Forelimb muscle (tissue), 1 donor: ENCODE data around the gene AOAH. TPM values are rescaled to one million over a fixed set of nuclear protein-coding genes. Genes with fewer than 3 reads are reported as not detected.

Experiments used
- DNase-seq: peaks from one replicate; pipeline ENCODE4 v3.0.0-alpha.2; 2013; ENCODE audit warnings: low read depth
- polyA plus RNA-seq: library from polyadenylated mRNA; unstranded; fragments of 120-200 nt; gene quantifications from one replicate; pipeline ENCODE4 v1.2.1, GENCODE V29; 2013; ENCODE audit not compliant: insufficient read length

Gene AOAH
- polyA plus RNA-seq, 1 donor, result 2.5 TPM

DNA sequence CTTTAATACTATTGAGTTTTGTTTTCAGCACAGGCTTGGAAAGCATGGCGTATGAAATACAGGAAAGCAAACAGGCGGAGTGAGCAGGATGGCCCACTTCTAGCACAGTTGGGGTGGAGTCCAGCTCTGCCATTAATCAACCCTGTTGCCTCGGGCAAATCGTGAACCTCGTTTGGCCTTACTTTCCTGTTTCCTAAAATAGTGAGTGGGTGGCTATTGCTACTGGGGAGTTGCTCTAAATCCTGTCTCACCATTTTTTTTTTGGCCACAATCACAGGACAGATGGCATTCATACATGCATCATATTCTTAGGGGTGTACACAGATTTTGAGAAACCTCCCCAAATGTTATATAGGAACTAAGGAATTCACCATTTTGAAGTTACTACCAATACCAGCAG lies 176.9 kb downstream of the AOAH start:
- no peak for DNase-seq

DNA sequence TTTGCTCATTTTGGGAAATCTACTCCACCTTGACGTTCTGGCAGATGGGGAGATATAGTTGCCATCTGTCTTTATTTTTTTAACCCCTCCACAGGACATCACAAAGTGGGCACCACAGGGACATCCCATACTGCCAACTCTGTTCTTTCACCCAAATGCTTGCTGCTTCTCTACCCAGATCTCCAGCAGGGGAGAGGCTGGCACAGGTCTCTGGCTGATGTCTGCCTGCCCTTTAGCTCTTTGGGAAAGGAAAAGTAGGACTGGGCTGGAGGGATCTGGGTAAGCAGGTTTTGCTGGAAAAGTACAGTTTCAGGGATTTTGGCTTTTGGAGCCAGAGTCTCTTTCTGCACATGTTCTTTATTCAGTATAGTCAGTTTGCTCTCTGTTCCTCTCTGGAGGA lies 178.0 kb downstream of the AOAH start:
- no peak for DNase-seq

GRCh38 chr7:36545291-36545690 lies 179.0 kb downstream of the AOAH start:
- no peak for DNase-seq

GRCh38 chr7:36538126-36538525 lies 186.2 kb downstream of the AOAH start:
- DNase-seq, result no peak

GRCh38 chr7:36535866-36536664 lies 188.2 kb downstream of the AOAH start:
- no peak for DNase-seq

GRCh38 chr7:36533717-36534116 lies 190.6 kb downstream of the AOAH start:
- DNase-seq, result no peak

GRCh38 chr7:36532981-36533499 lies 191.3 kb downstream of the AOAH start:
- no peak for DNase-seq

- no peak for DNase-seq
Observed at GRCh38 chr7:36531951-36532350, 192.3 kb downstream of the AOAH start.

DNA sequence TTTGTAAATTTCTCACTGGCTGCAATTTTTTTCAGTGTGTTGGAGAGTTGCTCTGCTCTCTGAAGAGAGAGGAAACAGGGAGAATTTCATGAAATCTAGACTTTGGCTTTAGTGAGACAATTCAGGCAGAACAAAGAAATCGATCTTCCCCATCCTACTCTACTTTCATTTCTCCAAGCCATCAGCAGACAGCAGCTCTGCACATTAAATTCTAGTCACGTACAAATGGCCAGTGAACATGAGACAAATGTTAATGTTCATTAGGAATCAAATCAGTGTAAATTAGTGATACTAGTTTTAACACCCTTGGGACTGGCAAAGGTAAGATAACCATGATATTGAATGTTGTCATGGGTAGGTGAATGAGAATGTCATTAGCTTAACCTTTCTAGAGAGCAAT lies 193.8 kb downstream of the AOAH start:
- no peak for DNase-seq

DNA sequence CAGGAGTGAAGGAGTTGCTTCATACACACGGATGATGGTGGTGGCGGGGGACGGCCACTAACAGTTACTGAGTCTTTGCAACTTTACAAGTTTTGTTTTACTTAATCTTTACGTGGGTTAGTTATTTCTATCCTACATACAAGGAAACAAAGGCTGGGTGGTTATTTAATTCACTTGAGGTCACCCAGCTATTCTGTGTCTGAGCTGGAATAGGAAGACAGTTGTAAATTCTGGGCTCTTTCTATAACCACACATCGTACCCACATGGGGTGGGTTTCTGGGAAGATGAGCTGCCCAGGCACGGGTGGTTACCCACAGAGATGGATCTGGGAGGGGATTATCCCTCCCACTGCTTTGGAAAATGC lies 196.8 kb downstream of the AOAH start:
- DNase-seq, result no peak

- DNase-seq, result no peak
Observed at GRCh38 chr7:36526863-36527548, 197.3 kb downstream of the AOAH start.

GRCh38 chr7:36523371-36524101 lies 200.8 kb downstream of the AOAH start:
- no peak for DNase-seq

DNA sequence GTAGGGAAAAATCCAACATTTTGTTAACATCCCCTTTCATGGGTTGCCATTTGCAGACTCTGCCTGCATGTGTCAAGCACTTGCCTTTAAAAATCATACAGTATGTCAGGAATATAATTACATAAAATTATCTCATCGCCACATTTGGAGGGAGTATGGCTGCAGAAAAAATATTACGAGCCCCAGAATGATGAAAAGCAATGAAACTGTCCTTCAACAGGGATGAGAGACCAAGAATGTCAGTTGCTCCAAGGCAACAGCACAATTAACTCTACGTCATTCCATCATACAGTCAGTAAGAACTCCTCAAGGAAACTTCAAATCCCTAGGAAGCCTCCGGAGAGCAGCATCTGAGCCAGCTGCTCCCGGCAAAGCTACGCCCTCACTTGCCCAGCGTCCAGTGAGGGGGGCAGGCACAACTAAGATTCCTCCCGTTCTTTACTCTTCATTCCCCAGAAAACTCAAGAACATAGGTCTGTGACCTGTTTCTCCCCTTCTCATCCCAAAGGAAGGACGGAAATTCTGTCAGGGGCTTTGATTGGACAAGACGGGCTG lies 201.8 kb downstream of the AOAH start:
- DNase-seq, result no peak

GRCh38 chr7:36521911-36522310 lies 202.4 kb downstream of the AOAH start:
- no peak for DNase-seq

- DNase-seq, result no peak
Observed at GRCh38 chr7:36521133-36521532, 203.2 kb downstream of the AOAH start.

GRCh38 chr7:36515847-36516246 lies 208.4 kb downstream of the AOAH start:
- DNase-seq, result no peak

GRCh38 chr7:36514289-36515243 lies 209.7 kb downstream of the AOAH start:
- no peak for DNase-seq

DNA sequence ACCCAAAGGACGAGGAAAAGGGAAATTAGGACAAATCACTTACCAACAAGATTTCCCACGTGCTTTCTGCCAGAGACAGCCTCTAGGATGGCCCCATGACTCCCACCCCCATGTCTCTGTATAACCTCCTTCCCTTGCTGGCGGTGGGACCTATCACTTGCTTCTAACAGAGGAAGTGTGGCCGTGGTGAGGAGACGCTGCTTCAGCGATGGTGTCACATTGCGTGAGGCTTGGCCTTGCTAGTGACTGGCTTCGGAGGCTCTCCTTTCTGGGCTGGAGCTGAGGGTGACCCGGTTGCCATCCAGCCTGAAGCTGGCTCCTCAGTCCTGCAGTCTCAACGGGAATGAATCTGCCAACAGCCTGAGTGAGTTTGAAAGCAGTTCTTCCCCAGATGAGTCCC lies 210.9 kb downstream of the AOAH start:
- DNase-seq, result no peak

DNA sequence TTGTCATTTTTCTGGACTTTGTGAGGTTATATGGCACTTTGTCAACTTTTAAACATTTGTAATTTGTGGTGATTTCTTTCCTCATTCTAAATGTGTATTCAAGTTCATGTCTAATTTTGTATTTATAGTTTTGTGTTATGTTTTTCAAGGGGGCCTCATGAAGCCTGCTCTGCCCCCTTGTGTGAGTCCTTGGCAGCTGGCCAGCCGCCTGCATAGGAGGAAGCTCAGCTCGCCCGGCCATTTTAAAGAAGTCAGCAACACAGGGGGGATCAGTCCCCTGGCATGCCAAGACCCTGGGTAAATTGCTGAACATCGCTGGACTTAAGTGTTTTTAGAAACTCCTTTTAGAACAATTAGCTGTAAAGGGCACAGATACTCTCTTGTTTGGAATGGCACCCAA lies 211.7 kb downstream of the AOAH start:
- DNase-seq, result no peak

DNA sequence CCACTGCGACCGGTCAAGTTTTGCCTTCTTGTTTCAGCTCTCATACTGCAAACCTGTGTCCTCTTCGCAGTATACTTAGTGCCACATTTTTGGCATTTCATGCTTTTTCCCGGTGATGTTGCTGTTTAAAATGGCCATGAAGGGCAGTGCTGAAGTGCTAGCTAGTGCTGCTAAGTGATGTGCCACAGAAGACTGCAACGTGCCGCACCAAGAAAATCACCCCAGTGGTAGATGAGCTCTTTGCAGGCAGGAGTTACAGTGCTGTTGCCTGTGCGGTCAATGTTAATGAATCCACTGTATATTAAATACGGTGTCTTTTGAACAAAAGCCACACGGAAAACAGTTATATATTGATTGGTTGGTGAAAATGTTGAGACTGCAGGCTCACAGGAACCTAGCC lies 214.3 kb downstream of the AOAH start:
- DNase-seq, result no peak
